Fibroblast of lung (primary cell): ENCODE measurements around the gene CD247. TPM values are rescaled to one million over a fixed set of nuclear protein-coding genes. Genes with fewer than 3 reads are reported as not detected.

Source experiments
- DNase-seq, 2 donors: peaks; one replicate each; pipeline versions ENCODE4 v3.0.0 to v3.0.0-alpha.2; 2010; ENCODE audit warnings: low read depth in 2 of 2
- H2AFZ ChIP-seq: 2 replicates; pipeline ENCODE4 v1.5.1; 2012; ENCODE audit warnings: low read length, control low read depth, inconsistent platforms
- H3K27ac ChIP-seq: 2 replicates; pipeline ENCODE4 v1.5.1; 2011; ENCODE audit warnings: low read length, control low read depth; ENCODE audit not compliant: insufficient read depth
- H3K27me3 ChIP-seq: 2 replicates; pipeline ENCODE4 v1.5.1; 2011; ENCODE audit warnings: mild to moderate bottlenecking, low read length; ENCODE audit not compliant: control insufficient read depth, insufficient read depth
- H3K36me3 ChIP-seq: 2 replicates; pipeline ENCODE4 v1.5.1; 2011; ENCODE audit warnings: low read length; ENCODE audit not compliant: control insufficient read depth, insufficient read depth
- H3K4me1 ChIP-seq: 2 replicates; pipeline ENCODE4 v1.5.1; 2011; ENCODE audit warnings: low read length; ENCODE audit not compliant: control insufficient read depth, insufficient read depth; ENCODE audit errors: extremely low read depth
- H3K4me2 ChIP-seq: 2 replicates; pipeline ENCODE4 v1.5.1; 2011; ENCODE audit warnings: low read length, control low read depth; ENCODE audit not compliant: insufficient read depth; ENCODE audit errors: extremely low read depth
- H3K4me3 ChIP-seq, 4 experiments: fragments of 200-600 bp in 1 of 4; sonication (generic) in 1 of 4; replicated peaks in 1 of 4; 2 replicates each; pipeline ENCODE4 v1.5.1; 2011 to 2016; ENCODE audit warnings: low read length in 4 of 4, low read depth in 3 of 4, mild to moderate bottlenecking in 3 of 4, control low read depth in 2 of 4, inconsistent platforms in 1 of 4, mixed read lengths in 1 of 4; ENCODE audit not compliant: insufficient read depth in 1 of 4; ENCODE audit errors: control extremely low read depth in 1 of 4
- H3K79me2 ChIP-seq: 2 replicates; pipeline ENCODE4 v1.5.1; 2012; ENCODE audit warnings: mild to moderate bottlenecking, low read length, inconsistent platforms; ENCODE audit not compliant: control insufficient read depth, insufficient read depth
- H3K9ac ChIP-seq: 2 replicates; pipeline ENCODE4 v1.5.1; 2011; ENCODE audit warnings: mild to moderate bottlenecking, low read length, control low read depth; ENCODE audit not compliant: insufficient read depth
- H3K9me3 ChIP-seq: 2 replicates; pipeline ENCODE4 v1.5.1; 2012; ENCODE audit warnings: low read depth, low read length; ENCODE audit not compliant: control insufficient read depth, insufficient read depth
- H4K20me1 ChIP-seq: 2 replicates; pipeline ENCODE4 v1.5.1; 2011; ENCODE audit warnings: low read length; ENCODE audit not compliant: control insufficient read depth, insufficient read depth; ENCODE audit errors: extremely low read depth
- CTCF ChIP-seq, 2 donors: IDR thresholded peaks in 1 of 2; conservative IDR thresholded peaks in 1 of 2; 1 replicate in 1 of 2; 2 replicates in 1 of 2; pipeline ENCODE4 v1.5.1; 2011 to 2012; ENCODE audit warnings: low read length in 2 of 2, control low read depth in 1 of 2, inconsistent platforms in 1 of 2, low read depth in 1 of 2, mild to moderate bottlenecking in 1 of 2
- EZH2 ChIP-seq: IDR thresholded peaks from 2 replicates; pipeline ENCODE4 v1.5.1; 2012; ENCODE audit warnings: low read length, control low read depth, mild to moderate bottlenecking; ENCODE audit errors: missing control alignments
- polyA plus RNA-seq, 2 donors: library from polyadenylated mRNA; depleted of rRNA in 1 of 2; stranded (reverse) in 1 of 2; unstranded in 1 of 2; fragments of >200 nt; gene quantifications; 2 replicates each; pipeline ENCODE4 v1.2.1, GENCODE V29; 2011 to 2012; ENCODE audit warnings: missing spikeins in 1 of 2
- total RNA-seq: library from RNA; depleted of rRNA; stranded (reverse); fragments of >200 nt; gene quantifications from 2 replicates; pipeline ENCODE4 v1.2.1, GENCODE V29; 2014

CD247 gene
- total and polyA plus RNA-seq, 2 donors (not counting 1 experiment from before 2014, with no cell fraction given): not detected

GRCh38 chr1:167452483-167452882 is 65.8 kb downstream of the CD247 start:
- Histone ChIP-seq H3K9ac (no peak overlapping the region), H3K27ac (no peak overlapping the region), H3K27me3 (peaks cover 15% of the 10 kb centered on the region), H3K79me2 (no peaks in the 10 kb centered on the region), H3K4me2 (no peak overlapping the region), H3K36me3 (no peaks in the 10 kb centered on the region), H3K4me1 (no peaks in the 10 kb centered on the region), H4K20me1 (no peaks in the 10 kb centered on the region), H3K9me3 (no peaks in the 10 kb centered on the region), H3K4me3 (no peak overlapping the region), H2AFZ (no peak overlapping the region)
- no peak for DNase-seq
- TF ChIP-seq EZH2 (no peak), CTCF (conservative IDR thresholded peaks at IDR 0.05 in 1 of 2, IDR thresholded peaks at IDR 0.05 in 1 of 2; ENCODE audit: low read depth in 1 of 2, low read length in 2 of 2) (no peak)

GRCh38 chr1:167450843-167451242 is 67.5 kb downstream of the CD247 start:
- TF ChIP-seq EZH2 (no peak), CTCF (conservative IDR thresholded peaks at IDR 0.05 in 1 of 2, IDR thresholded peaks at IDR 0.05 in 1 of 2; ENCODE audit: low read depth in 1 of 2, low read length in 2 of 2) (no peak)

GRCh38 chr1:167447521-167448136 is 70.7 kb downstream of the CD247 start:
- Histone ChIP-seq H3K79me2 (no peaks in the 10 kb centered on the region), H3K27me3 (no peaks in the 10 kb centered on the region), H3K9me3 (no peaks in the 10 kb centered on the region), H2AFZ (no peak overlapping the region), H3K27ac (no peak overlapping the region), H3K4me2 (no peak overlapping the region), H4K20me1 (no peaks in the 10 kb centered on the region), H3K36me3 (no peaks in the 10 kb centered on the region), H3K4me3 (no peak overlapping the region), H3K4me1 (no peaks in the 10 kb centered on the region), H3K9ac (no peak overlapping the region)
- DNase-seq: no peak
- no peak for TF ChIP-seq CTCF (conservative IDR thresholded peaks at IDR 0.05 in 1 of 2, IDR thresholded peaks at IDR 0.05 in 1 of 2; ENCODE audit: low read depth in 1 of 2, low read length in 2 of 2)
- no peak for TF ChIP-seq EZH2

More at GRCh38 chr1:167450843-167451242, 67.5 kb downstream of the CD247 start:
- H3K36me3 ChIP-seq: no peaks in the 10 kb centered on the region
- H2AFZ ChIP-seq: no peak overlapping the region
- H3K27me3 ChIP-seq: no peaks in the 10 kb centered on the region
- no peaks in the 10 kb centered on the region for H3K4me1 ChIP-seq
- no peak overlapping the region for H3K4me3 ChIP-seq
- no peak for DNase-seq
- no peak overlapping the region for H3K27ac ChIP-seq
- H3K9me3 ChIP-seq: no peaks in the 10 kb centered on the region
- no peaks in the 10 kb centered on the region for H3K79me2 ChIP-seq
- H3K4me2 ChIP-seq: no peak overlapping the region
- no peaks in the 10 kb centered on the region for H4K20me1 ChIP-seq
- H3K9ac ChIP-seq: no peak overlapping the region
